T-helper 2 cell treated with Interferon-gamma antibody and Interleukin-4, amounts not matched to agents 5 μg/mL and 100 μg/mL, for 36 hours (primary cell): ENCODE results near the gene ESRRB.

Experiments
- DNase-seq: peaks from one replicate; pipeline ENCODE4 v3.0.0; 2021; ENCODE audit warnings: low spot score
- H3K27ac Mint-ChIP-seq: one replicate; pipeline ENCODE4 v1.8.0; 2021; ENCODE audit warnings: mild to moderate bottlenecking, mixed read lengths
- H3K27me3 Mint-ChIP-seq: one replicate; pipeline ENCODE4 v1.8.0; 2021; ENCODE audit warnings: low read depth, mixed read lengths
- H3K36me3 Mint-ChIP-seq: one replicate; pipeline ENCODE4 v1.8.0; 2021; ENCODE audit warnings: low read depth, mixed read lengths
- H3K4me1 Mint-ChIP-seq: one replicate; pipeline ENCODE4 v1.8.0; 2021; ENCODE audit warnings: low read depth, mixed read lengths
- H3K4me3 Mint-ChIP-seq: one replicate; pipeline ENCODE4 v1.8.0; 2022; ENCODE audit warnings: mild to moderate bottlenecking, moderate library complexity, mixed read lengths
- H3K9me3 Mint-ChIP-seq: one replicate; pipeline ENCODE4 v1.8.0; 2021; ENCODE audit warnings: mixed read lengths

ESRRB gene

DNA sequence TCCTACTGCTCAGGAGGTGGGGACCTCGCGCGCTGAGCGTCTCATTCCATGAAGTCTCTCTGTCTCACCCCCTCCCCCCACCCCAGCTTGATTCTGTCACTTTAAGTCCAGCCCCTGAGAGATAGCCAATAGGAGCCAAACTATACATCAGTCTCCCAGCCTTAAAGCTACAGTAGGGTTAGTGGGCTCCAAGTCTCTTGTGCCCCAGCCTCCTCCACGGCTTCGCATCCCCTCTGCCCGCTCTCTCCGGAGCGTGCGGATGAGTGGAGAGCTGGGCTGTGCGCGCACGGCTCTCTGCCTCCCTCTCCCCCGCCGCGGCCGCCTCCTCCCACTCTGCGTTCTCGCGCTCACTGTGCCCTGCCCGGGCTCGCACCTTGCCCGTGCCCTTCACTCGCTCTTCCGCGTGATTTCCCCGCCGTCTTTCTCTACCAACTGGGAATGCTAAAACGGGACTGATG is at the start of gene ESRRB:
Gene ESRRB, plus strand, starts transcription at position 191 of the 458 bp plus-strand sequence. Its CDS starts 265 bp downstream, at position 456.
- H3K27ac Mint-ChIP-seq: no peak within 1 kb of the TSS
- no peak within 1 kb of the TSS for H3K4me3 Mint-ChIP-seq
- no peak for DNase-seq
- H3K27me3 Mint-ChIP-seq: peaks cover 70% of the 10 kb centered on the region
- H3K9me3 Mint-ChIP-seq: no peaks in the 10 kb centered on the region
- H3K4me1 Mint-ChIP-seq: no peaks in the 10 kb centered on the region
- no peaks in the 10 kb centered on the region for H3K36me3 Mint-ChIP-seq

DNA sequence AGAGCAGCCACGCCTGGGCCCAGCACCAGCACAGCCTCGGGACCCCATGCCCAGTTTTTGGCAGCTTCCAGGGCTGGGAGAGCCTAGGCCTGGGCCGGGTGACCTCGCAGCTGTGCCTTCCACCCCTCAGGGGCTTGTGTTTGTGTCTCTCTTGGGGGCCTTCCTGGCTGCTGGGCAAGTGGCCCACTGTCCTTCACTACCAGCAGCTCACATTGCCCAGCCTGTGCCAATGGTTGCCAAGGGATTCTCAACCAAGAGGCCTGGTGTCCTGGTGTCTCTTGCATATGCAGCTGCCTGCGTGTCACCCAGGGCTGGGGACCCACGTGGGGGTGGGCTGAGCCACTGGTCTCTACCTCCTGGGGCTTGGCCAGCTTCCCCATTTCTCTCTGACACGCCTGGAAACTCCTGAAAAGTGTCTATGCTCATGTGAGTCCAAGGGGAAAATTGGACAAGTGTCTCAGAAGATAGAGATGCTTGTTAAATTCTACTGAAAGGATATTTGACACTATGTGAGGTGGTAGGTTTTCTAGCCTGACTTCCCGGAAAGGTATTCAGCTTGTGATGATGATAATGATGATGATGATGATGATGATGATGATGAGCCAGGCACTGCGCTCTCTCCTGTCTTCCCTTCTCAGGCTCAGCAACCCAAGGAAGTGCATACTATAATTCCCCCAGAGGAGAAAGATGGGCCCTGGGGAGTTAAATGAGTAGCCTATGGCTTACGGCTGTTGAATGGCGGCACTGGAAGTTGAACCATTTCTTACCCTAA is 48.8 kb upstream of the ESRRB start:
- H3K27me3 Mint-ChIP-seq: peaks cover 45% of the 10 kb centered on the region
- no peak overlapping the region for H3K27ac Mint-ChIP-seq
- no peak overlapping the region for H3K4me3 Mint-ChIP-seq

DNA sequence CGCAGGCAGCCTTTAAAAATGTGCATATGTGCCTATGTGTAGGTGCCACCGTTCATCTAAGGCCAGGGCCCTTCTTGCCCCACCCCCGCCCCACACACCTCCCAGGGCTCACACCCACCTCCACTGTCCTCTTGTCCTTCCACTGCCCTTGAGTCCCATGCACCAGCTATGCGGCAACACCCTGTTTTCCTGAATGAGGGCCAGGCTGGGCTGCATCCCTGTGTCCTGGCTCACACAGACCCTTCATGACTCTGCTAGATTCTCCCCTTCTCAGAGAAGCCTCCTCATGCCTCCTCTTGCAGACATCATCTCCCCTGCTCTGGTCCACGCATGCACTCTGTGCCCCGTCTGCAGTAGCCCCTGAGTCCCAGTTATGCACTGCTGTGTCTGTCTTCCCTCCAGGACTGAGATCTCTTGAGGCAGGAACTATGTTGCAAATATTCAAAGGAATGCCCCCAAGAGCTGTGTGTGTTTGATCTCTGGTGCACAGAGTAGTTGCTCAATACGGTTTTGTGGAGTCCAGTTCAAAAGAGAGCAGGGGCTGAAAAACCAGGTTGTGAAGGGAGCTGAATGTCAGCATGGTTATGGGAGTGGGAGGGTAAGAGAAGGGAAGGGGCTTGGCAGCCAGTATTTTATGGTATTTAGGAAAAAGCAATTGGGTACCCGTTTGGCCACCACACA is 47.3 kb upstream of the ESRRB start:
- no peak overlapping the region for H3K27ac Mint-ChIP-seq
- H3K4me3 Mint-ChIP-seq: no peak overlapping the region
- no peaks in the 10 kb centered on the region for H3K9me3 Mint-ChIP-seq
- no peaks in the 10 kb centered on the region for H3K4me1 Mint-ChIP-seq
- H3K36me3 Mint-ChIP-seq: no peaks in the 10 kb centered on the region
- no peak for DNase-seq
- H3K27me3 Mint-ChIP-seq: peaks cover 42% of the 10 kb centered on the region

More for the DNA sequence above, 48.8 kb upstream of the ESRRB start:
- no peaks in the 10 kb centered on the region for H3K9me3 Mint-ChIP-seq
- no peaks in the 10 kb centered on the region for H3K4me1 Mint-ChIP-seq
- H3K36me3 Mint-ChIP-seq: no peaks in the 10 kb centered on the region
- no peak for DNase-seq

DNA sequence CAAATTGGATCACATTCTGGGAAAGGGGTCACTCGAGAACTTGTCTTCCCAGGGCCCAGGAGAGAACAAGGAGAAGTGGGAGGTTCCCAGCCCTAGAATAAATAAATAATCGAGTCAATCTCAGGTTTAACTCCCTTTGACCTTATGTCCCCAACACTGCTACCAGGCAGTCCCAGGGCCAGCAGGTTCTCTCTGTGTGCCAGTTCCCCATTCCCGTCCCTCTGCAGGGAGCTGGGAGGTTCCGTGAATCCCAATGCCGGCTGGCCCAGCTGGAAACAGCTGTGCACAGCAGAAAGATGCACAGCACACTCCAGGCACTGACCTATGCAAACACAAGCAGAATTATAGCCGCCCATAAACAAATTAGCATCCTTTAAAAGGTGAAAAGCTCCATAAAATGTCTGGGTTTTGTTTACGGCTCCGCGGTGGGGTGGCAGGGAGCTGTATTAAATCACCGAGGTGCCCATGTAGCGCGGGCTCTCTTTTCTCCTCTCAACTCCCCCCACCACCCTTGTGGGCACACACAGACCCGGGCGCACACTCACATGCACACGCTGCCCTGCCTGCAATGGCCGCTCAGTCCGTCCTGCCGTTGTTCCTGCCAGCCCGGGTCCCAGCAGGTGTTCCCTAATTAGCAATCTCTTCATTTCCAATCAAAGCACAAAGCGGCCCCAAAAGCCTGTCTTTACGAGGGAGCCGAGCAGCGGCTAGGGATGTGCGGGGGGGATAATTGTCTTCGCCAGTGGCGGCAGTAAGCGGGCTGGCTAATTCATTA is 46.6 kb upstream of the ESRRB start:
- H3K9me3 Mint-ChIP-seq: no peaks in the 10 kb centered on the region
- H3K27ac Mint-ChIP-seq: no peak overlapping the region
- no peak for DNase-seq
- no peak overlapping the region for H3K4me3 Mint-ChIP-seq
- H3K4me1 Mint-ChIP-seq: no peaks in the 10 kb centered on the region
- H3K27me3 Mint-ChIP-seq: peaks cover 42% of the 10 kb centered on the region
- no peaks in the 10 kb centered on the region for H3K36me3 Mint-ChIP-seq

DNA sequence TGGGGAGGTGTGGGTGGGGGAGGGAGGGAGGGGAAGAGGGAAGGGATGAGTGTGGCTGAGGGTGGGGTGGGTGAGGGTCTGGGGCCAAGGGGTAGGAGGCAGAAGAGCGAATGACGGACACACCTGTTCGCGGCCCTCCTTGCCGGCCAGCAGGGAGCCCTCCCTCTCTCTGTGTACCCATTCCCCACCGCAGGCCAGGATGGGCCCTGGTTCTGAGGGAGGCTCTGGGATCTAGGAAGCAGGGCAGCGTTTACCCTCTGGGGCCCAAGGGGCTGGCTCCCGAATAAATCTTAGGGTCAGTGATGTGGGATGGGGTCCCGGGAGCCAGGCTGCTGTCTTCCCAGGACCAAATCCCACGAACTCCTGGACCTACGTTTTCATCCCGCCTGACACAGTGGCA is 46.0 kb upstream of the ESRRB start:
- H3K9me3 Mint-ChIP-seq: no peaks in the 10 kb centered on the region
- no peak for DNase-seq
- no peak overlapping the region for H3K27ac Mint-ChIP-seq
- peaks cover 42% of the 10 kb centered on the region for H3K27me3 Mint-ChIP-seq
- H3K4me3 Mint-ChIP-seq: no peak overlapping the region
- no peaks in the 10 kb centered on the region for H3K36me3 Mint-ChIP-seq
- no peaks in the 10 kb centered on the region for H3K4me1 Mint-ChIP-seq

DNA sequence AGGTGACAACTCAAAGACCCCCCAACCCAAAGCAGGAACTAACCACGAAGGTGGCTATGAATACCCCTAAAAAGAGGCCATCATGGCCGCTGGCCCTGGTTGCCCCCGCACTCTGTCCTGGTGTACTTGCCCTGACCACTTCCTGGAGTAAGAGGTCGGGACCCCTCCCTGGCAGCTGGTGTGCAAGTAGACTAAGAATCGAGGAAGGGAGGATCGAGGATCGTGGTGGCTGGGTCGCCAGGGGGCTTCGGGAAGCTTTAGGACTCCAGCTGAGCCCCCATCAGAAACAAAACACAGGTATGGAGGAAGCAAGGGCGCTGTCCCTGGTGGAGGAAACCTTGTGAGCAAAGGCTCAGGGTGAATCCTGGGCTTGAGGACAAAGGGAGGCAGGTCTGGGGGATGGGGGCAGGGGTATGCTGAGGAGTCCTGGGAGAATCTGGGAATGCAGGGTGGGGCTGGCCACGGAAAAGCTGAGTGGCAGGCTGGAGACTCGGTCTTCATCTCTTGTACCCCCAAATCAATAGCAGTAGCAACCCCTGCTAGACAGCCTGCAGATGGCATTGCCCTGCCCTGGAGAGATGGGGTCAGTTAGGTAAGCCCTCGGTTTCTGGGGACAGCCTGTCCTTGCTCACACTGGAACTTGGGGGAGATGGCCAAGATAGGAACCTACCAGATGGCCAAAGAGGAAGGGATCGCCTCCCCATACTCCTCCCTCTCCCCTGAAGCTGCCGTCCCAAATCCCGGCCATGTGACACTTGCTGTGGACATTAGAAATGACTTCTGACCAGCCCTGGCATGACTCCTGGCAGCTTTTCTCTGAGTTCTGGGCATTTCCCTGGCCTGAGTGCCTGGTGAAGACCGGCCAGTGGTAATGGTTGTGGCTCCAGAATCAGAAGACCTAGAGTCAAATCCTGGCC is 45.3 kb upstream of the ESRRB start:
- Mint-ChIP-seq H3K36me3 (no peaks in the 10 kb centered on the region), H3K27me3 (peaks cover 42% of the 10 kb centered on the region), H3K4me1 (no peaks in the 10 kb centered on the region), H3K9me3 (no peaks in the 10 kb centered on the region), H3K4me3 (no peak overlapping the region), H3K27ac (no peak overlapping the region)
- DNase-seq: no peak

DNA sequence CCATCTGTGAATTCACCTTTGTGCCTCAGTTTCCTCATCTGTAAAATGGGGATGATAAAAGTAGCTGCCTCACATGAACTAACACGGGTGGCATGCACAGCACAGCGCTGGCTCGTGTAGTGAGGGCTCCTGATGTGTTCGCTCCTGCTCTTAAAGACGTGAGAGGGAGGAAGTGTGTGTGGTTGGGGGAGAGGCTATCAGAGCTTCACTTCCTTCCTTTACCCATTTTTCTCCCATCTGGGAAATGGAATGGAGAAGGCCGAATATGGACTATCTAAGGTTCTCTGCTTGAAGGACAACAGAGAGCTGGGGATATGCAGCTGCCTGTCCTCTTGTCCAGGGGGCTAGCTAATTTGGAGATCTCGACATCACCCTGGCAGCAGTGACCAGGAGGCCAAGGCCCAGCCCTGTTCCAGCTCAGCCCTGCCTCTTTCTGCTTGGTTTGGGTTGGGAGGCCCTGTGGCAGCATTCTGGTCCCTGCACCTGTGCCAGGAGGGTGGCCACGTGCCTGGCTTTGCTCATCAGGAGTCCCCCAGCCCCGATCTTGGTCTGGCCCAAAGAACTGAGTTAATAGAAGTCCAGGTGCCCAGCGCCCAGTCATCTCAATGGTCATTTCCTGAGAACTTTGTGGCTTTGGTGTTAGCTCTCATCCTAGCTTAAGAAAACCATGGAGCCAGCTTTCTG is 44.5 kb upstream of the ESRRB start:
- H3K4me3 Mint-ChIP-seq: no peak overlapping the region
- H3K9me3 Mint-ChIP-seq: no peaks in the 10 kb centered on the region

DNA sequence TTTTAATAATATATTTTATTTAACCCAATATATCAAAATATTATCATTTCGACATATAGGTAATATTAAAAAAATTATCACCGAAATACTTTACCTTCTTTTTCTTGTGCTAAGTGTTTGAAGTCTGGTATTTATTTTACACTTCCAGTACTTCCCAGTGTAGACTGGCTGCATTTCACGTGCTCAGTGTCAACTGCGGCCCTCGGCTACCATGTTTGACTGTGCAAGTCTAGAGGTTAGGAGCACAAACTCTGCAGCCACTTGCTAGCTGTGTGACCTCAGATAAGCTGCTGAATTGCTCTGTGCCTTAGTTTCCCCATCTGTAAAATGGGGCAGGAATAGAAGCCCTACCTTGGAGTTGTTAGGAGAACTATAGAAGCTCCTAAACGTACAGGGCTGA is 42.3 kb upstream of the ESRRB start:
- Mint-ChIP-seq H3K4me1 (no peaks in the 10 kb centered on the region), H3K9me3 (no peaks in the 10 kb centered on the region), H3K27ac (no peak overlapping the region), H3K4me3 (no peak overlapping the region), H3K27me3 (peaks cover 30% of the 10 kb centered on the region), H3K36me3 (no peaks in the 10 kb centered on the region)
- DNase-seq: no peak

More for the DNA sequence above, 44.5 kb upstream of the ESRRB start:
- Mint-ChIP-seq H3K27me3 (peaks cover 42% of the 10 kb centered on the region), H3K36me3 (no peaks in the 10 kb centered on the region), H3K27ac (no peak overlapping the region), H3K4me1 (no peaks in the 10 kb centered on the region)
- no peak for DNase-seq

DNA sequence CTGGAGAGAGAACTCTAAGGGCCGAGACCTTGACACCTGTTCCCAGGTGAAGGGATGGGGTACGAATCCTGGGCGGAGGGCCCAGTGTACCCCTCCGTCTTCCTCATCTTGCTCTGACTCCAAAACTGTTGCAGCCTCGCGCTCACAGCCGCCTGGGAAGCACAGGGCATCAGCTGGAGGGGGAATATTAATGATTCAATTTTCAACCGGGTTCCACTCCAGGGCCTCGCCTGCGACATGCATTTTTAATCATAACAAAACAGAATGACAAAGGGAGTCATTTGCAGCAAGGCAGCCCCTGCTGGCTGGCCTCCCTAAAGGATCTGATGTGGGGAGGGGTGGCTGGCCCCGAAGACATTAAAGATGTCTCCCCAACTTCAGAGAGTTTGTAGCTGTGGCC is 41.6 kb upstream of the ESRRB start:
- no peaks in the 10 kb centered on the region for H3K36me3 Mint-ChIP-seq
- no peaks in the 10 kb centered on the region for H3K9me3 Mint-ChIP-seq
- no peak overlapping the region for H3K27ac Mint-ChIP-seq
- DNase-seq: no peak
- no peak overlapping the region for H3K4me3 Mint-ChIP-seq
- peaks cover 23% of the 10 kb centered on the region for H3K27me3 Mint-ChIP-seq
- no peaks in the 10 kb centered on the region for H3K4me1 Mint-ChIP-seq

DNA sequence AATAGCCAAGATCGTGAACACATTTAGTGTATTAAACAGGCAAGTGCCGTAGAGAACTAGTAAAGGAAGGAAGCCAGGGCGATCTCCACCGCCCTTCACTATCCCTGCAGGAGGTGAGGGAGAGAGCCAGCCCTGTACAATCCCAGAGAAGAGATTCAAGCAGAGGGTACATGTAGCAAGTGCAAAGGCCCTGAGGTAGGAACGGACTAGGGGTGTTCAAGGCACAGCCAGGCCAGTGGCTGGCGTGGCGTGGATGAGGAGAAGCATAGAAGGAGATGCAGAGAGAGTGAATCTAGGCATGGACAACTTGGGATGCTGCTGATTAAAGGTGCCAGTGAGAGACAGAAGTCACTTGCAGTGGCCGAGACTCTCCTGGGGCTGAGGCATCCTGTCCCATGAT is 39.1 kb upstream of the ESRRB start:
- Mint-ChIP-seq H3K4me1 (no peaks in the 10 kb centered on the region), H3K4me3 (no peak overlapping the region), H3K36me3 (no peaks in the 10 kb centered on the region)

DNA sequence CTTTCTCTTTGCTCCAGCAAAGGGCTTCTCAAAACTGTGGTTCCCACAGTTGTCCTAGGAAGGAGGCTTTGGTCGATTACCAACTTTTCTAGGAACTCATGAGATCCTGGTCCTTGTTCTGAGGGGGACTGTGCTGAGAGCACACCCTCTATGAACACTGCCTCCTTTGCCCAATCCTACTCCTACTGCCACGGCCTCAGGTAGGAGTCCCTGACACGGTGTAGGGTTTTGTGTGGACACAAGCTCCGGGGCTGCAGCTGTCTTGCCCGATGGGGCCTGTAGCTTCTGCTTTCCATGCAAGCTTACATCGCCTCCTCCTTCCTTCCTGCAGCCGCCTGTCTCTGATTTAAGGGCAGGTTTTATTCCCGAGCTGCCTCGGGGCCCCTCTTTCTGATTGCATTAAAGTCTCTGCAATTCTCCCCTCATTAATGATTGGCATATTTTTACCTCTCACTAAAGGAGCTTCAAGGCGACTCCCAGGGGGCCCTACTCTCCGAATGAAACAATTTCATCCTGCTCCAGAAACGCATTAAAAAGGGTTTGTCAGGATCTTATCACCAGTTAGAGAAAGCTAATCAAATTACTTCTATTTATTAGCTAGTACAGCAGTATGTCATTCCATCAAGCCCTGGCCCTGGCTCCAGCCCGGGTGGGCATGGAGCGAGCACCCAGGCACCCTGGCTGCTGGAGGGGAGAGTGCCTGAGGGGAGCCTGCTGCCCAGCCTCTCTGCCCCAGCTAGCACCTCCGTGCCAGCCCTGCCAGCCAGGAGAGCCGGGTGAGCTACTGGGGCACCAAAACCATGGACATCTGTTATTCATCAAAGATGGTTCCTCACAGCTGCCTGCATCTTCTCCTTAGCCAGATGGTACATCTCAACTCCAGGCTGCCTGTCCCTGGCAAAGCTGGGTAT is 38.0 kb upstream of the ESRRB start:
- H3K4me3 Mint-ChIP-seq: no peak overlapping the region
- H3K27me3 Mint-ChIP-seq: no peaks in the 10 kb centered on the region
- H3K4me1 Mint-ChIP-seq: no peaks in the 10 kb centered on the region
- no peaks in the 10 kb centered on the region for H3K9me3 Mint-ChIP-seq
- DNase-seq: no peak
- no peaks in the 10 kb centered on the region for H3K36me3 Mint-ChIP-seq
- H3K27ac Mint-ChIP-seq: no peak overlapping the region

More for the DNA sequence above, 39.1 kb upstream of the ESRRB start:
- DNase-seq: no peak
- H3K27ac Mint-ChIP-seq: no peak overlapping the region
- H3K9me3 Mint-ChIP-seq: no peaks in the 10 kb centered on the region
- peaks cover under 1% of the 10 kb centered on the region for H3K27me3 Mint-ChIP-seq
